Spinal cord (tissue), 10 donors: Measurements from ENCODE around the gene IGF2BP3. TPM values are rescaled to one million over a fixed set of nuclear protein-coding genes. Genes with fewer than 3 reads are reported as not detected.
A peak's percentile ranks its signal among the peaks of the same experiment; 100 is the strongest.

Source experiments
- DNase-seq, 6 donors: peaks; one replicate each; pipeline versions ENCODE4 v3.0.0 to v3.0.0-alpha.2; 2013 to 2015; ENCODE audit warnings: low spot score in 6 of 6, low read depth in 4 of 6
- H3K27ac ChIP-seq: one replicate; pipeline ENCODE4 v1.5.1; 2013; ENCODE audit warnings: low read depth, low read length, control low read depth
- H3K27me3 ChIP-seq: one replicate; pipeline ENCODE4 v1.6.1; 2013; ENCODE audit warnings: low read length; ENCODE audit not compliant: control insufficient read depth, insufficient read depth
- H3K36me3 ChIP-seq: one replicate; pipeline ENCODE4 v1.6.1; 2013; ENCODE audit warnings: low read length; ENCODE audit not compliant: control insufficient read depth, insufficient read depth
- H3K4me1 ChIP-seq: one replicate; pipeline ENCODE4 v1.6.1; 2013; ENCODE audit warnings: low read length; ENCODE audit not compliant: control insufficient read depth, insufficient read depth
- H3K4me3 ChIP-seq: one replicate; pipeline ENCODE4 v1.5.1; 2013; ENCODE audit warnings: low read depth, low read length, control low read depth
- H3K9me3 ChIP-seq: one replicate; pipeline ENCODE4 v1.6.1; 2013; ENCODE audit warnings: low read length; ENCODE audit not compliant: control insufficient read depth, insufficient read depth
- WGBS: methylation state at CpG from one replicate; pipeline ENCODE4 v1.1.5; 2013; ENCODE audit warnings: missing lambda C conversion rate; ENCODE audit not compliant: insufficient coverage; 5-methylcytosine and 5-hydroxymethylcytosine counted together
- polyA plus RNA-seq, 2 donors: library from polyadenylated mRNA; unstranded; fragments of 120-200 nt; gene quantifications; one replicate each; pipeline ENCODE4 v1.2.1, GENCODE V29; 2013; ENCODE audit not compliant: insufficient read length in 2 of 2
- total RNA-seq, 2 donors: library from RNA; depleted of rRNA in 1 of 2; stranded (reverse); fragments of 120-200 nt in 1 of 2; fragments of >200 nt in 1 of 2; gene quantifications; one replicate each; pipeline versions ENCODE4 v1.2.3 to v1.2.4, GENCODE V29; 2013 to 2014
- donor health status: healthy.

The IGF2BP3 gene
- total and polyA plus RNA-seq, 4 donors = 18.8 to 37.3 (median 25.5) TPM

DNA sequence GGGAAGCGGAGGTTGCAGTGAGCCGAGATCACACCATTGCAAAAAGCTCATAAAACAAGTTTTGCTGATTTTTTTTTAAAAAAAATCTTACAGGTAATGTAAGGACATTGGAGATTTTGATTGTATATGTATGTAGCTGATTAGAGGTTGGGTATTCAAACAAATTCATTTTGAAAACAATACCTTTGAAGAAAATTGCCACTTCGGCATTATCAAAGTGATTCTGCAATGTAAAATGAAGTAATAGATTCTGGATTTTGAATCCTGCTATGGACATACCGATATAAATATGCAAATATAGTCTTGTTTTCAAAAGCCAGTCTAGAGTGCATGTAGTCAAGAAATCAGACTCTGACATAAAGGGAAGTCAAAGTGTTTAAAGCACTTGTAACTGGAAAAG is 12.4 kb upstream of the IGF2BP3 start:
- Histone ChIP-seq H3K4me3 (no peak overlapping the region), H3K36me3 (no peaks in the 10 kb centered on the region), H3K27ac (no peak overlapping the region), H3K9me3 (no peaks in the 10 kb centered on the region), H3K4me1 (no peaks in the 10 kb centered on the region), H3K27me3 (peaks cover 6% of the 10 kb centered on the region)
- WGBS = no CpG with 5 or more reads among the region's 4 CpGs
- no peak for DNase-seq

DNA sequence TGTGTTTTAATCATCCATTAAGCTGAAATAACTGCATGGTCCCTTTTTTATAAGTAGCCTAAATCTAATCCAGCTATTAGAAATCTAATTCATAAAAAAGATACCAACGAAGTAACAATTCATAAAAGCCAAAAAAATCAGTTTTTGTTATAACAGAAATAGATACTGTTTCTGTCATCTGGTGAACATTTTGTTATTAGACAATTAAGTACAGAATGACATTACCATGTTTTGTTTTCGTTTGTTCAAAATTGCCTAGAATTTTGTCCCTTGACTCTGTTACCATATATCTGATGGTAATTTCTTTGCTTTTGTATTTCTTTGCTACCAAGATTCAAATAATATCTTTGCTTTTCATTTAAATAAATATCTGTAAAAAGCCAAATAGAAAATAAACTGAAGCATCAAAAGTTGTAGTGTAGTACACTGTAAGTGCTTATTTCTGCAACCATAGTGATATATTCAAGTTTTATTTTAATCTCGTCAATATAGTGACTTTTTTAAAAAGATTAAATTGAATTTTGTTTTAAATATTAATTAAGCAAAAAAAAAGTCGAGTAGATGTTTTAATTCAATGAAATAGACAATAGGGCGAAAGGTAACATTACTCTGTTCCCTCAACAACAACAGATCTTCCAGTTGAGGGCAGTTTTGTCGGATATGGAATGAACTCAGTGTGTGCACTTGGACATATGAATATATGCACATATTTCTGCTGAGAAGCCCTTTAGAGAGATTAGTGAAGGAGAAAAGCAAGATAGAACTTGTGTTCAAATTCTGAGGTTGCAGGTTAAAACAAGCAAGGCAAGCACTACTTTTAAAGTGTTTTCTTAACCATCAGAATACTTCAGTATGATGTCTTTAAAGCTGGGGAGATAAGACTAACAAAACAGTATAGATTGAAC is 7.9 kb upstream of the IGF2BP3 start:
- Histone ChIP-seq H3K27ac (no peak overlapping the region), H3K4me1 (peaks cover 11% of the 10 kb centered on the region), H3K9me3 (no peaks in the 10 kb centered on the region), H3K4me3 (no peak overlapping the region), H3K27me3 (peaks cover 19% of the 10 kb centered on the region), H3K36me3 (no peaks in the 10 kb centered on the region)
- no CpG with 5 or more reads among the region's 6 CpGs for WGBS
- DNase-seq = no peak

DNA sequence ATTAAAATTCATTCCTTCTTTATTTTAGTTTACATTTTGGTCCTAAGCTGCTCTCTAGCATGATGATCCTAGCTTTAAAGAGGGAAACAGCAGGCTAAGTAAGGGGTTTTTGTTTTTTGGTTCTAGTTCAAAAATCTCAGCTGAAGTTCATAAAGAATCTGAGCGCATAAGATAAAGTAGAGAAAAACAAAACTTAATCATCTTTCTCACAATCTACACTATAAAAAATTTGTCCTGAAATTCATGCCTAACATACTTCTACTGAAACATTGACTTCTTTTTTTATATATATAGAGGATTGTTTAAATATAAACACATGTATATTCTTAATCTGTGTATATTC is 6.8 kb upstream of the IGF2BP3 start:
- Histone ChIP-seq H3K27me3 (peaks cover 19% of the 10 kb centered on the region), H3K36me3 (no peaks in the 10 kb centered on the region), H3K4me1 (peaks cover 11% of the 10 kb centered on the region), H3K9me3 (no peaks in the 10 kb centered on the region), H3K4me3 (no peak overlapping the region), H3K27ac (no peak overlapping the region)
- DNase-seq = no peak
- no CpG with 5 or more reads among the region's 1 CpG for WGBS

DNA sequence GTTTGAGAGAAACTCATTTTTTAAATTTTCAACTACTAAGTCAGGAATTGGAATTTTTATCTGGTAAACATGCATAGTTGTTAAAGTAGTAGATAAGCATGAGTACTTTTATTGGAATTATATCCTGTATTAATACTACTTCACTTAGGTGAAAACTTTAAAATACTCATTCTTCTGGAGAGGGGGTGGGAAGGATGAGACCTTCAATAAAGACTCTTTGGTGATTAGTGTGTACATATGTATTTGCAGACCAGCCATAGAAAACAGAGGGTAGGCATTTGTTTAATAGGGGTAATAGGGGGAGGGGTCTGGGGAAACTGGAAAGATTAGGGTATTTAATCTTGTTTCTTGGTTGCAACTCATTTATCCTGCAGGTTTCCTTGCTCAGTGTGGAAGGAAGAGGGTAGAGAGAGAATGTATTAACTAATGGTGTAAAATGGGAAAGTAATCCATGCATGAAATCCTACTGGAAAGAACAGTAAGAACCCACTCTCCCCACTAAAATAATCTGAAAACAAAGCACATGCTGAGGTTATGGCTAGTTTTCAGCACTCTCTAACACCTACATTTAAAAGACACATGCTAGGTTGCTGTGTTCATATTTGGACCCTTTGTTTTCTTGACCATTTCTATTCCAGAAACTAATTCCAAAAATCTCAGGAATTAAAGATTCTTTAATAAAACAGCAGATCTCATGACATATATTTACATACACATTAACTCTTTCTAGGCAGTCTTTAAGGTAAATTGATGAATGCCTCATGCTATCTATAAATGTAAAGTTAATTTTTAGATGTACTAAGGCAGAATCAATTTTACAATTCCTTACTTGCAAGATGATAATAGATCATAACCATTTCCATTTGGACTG is 6.2 kb upstream of the IGF2BP3 start:
- H3K36me3 ChIP-seq = no peaks in the 10 kb centered on the region
- peaks cover 19% of the 10 kb centered on the region for H3K27me3 ChIP-seq
- H3K9me3 ChIP-seq = no peaks in the 10 kb centered on the region
- H3K4me3 ChIP-seq = no peak overlapping the region
- no peak for DNase-seq
- peaks cover 11% of the 10 kb centered on the region for H3K4me1 ChIP-seq
- H3K27ac ChIP-seq = no peak overlapping the region

DNA sequence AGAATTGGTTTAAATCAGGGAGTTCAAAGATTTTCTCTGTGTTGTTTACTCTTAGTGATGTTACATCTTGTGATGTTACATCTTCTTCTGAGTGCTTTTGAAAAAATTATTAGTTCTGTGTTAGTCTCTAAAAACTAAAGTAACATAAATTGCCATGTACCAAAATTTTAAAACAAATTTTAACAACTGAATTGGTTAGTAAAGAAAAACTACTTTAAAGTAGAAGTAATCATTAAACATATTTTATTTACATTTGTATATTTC is 5.2 kb upstream of the IGF2BP3 start:
- no peak overlapping the region for H3K27ac ChIP-seq
- no peaks in the 10 kb centered on the region for H3K9me3 ChIP-seq
- peaks cover 19% of the 10 kb centered on the region for H3K27me3 ChIP-seq
- DNase-seq = no peak
- peaks cover 11% of the 10 kb centered on the region for H3K4me1 ChIP-seq
- H3K4me3 ChIP-seq = no peak overlapping the region
- H3K36me3 ChIP-seq = no peaks in the 10 kb centered on the region

DNA sequence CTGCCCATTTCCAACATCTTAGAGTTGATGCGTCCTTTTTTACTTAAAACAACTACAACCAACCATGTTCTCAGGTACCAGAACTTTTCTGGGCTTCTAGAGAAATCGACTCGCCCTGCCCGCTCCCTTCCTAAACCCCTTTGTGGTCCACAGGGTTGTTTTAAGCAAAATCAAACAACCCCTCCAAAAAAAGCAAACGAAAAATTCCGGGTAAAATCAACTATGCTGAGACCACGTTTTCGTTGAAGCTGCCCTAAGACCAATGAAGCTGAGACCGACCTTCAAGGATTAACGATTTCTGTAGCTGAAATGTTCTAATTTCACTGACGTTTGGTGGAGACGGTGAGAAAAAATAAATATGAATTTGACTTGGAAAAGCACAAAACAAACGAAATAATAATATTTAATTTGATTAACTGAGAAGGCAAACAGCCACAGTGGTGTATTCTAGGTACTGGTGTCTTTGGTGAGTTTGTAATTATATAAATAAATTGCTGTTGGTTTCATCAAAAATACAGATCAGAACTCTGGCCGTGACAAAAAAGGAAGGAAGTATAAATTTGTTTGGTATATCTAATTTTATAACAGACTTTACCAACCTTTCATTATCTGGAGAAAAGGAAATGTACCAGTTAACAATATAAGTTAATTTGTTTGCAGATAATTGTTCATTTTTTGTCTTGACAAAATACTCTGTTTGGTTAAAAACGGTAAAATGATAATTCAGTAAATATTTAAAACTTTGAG is 4.7 kb upstream of the IGF2BP3 start:
- peaks cover 11% of the 10 kb centered on the region for H3K4me1 ChIP-seq
- no peaks in the 10 kb centered on the region for H3K36me3 ChIP-seq
- WGBS = 0% methylated on average over 6 of the region's 15 CpGs
- peak overlapping the region; percentile 80 for H3K4me3 ChIP-seq
- H3K27me3 ChIP-seq = peaks cover 19% of the 10 kb centered on the region
- no peaks in the 10 kb centered on the region for H3K9me3 ChIP-seq
- peak in 1 of 6 donors; percentile 27 for DNase-seq
- peak overlapping the region; percentile 97 for H3K27ac ChIP-seq

DNA sequence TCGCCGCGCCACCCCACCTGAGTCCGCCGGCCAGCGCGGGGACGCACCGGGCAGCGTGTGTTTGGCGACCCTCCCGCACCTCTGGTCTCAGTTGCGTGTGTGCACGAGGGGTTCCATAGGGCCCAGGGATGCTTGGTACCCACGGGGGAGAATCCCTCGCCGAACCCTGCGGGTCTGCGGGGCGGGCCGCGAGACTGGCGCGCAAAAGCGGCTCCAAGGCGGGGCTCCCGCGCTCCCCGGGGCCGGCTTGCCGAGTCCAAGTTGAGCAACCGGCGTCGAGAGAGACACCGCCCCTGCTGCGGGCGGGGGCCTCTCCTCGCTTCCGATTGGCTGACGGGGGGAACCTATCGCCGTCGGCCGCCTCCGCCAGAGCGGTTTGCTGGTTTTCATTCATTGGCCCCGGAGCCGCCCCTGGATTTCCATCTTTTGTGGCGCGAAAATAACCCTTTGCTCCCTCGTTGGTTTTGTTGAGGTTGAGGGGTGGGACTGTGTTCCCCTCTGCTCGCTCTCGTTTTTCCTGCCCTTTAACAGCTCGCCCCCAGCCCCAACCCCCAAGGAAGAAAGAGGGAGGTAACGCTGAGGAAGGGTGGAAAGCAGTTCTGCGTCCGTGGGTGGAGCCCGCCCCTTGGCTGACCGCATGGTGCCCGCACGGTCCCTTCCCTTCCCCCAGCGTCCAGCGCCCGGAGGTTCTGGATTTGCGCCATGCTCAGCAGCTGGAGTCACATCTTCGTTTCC is 4.0 kb upstream of the IGF2BP3 start:
- no peaks in the 10 kb centered on the region for H3K9me3 ChIP-seq
- under 1% methylated on average over 57 of the region's 66 CpGs for WGBS
- H3K4me1 ChIP-seq = peaks cover 11% of the 10 kb centered on the region
- H3K36me3 ChIP-seq = no peaks in the 10 kb centered on the region
- H3K4me3 ChIP-seq = peak overlapping the region; percentile 80
- peak overlapping the region; percentile 97 for H3K27ac ChIP-seq
- peaks cover 19% of the 10 kb centered on the region for H3K27me3 ChIP-seq
- DNase-seq = peak in 5 of 6 donors; percentile 86 to 98 (median 93)

DNA sequence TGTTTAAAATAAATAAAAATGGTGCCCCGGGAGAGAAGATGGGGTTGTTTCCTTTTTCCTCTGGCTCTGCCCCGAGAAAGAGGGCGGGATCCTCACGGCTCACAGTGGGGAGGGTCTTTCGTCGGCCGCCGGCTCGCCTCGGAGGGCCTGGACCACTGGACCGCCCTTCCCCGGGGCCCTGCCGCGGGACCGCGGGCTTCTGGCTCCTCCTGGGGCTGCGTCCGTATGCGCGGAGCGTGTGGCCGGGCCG is 3.5 kb upstream of the IGF2BP3 start:
- H3K27ac ChIP-seq = peak overlapping the region; percentile 97
- whole genome bisulfite sequencing = 0% methylated on average over 23 of the region's 23 CpGs
- DNase-seq = no peak

More for the DNA sequence above, 3.5 kb upstream of the IGF2BP3 start:
- H3K27me3 ChIP-seq = peaks cover 19% of the 10 kb centered on the region
- H3K9me3 ChIP-seq = no peaks in the 10 kb centered on the region
- H3K4me3 ChIP-seq = peak overlapping the region; percentile 80
- peaks cover 13% of the 10 kb centered on the region for H3K4me1 ChIP-seq
- H3K36me3 ChIP-seq = no peaks in the 10 kb centered on the region
